Mononuclear cell (primary cell): ENCODE data around the gene CCNH. TPM values are rescaled to one million over a fixed set of nuclear protein-coding genes. Genes with fewer than 3 reads are reported as not detected.

Source experiments
- H3K27me3 ChIP-seq: 2 replicates; pipeline ENCODE4 v1.6.0; 2011; ENCODE audit warnings: low read length, control low read depth; ENCODE audit not compliant: insufficient read depth
- H3K4me1 ChIP-seq: 2 replicates; pipeline ENCODE4 v1.5.1; 2011; ENCODE audit warnings: mild to moderate bottlenecking, low read length, control low read depth; ENCODE audit not compliant: insufficient read depth
- H3K4me3 ChIP-seq: 2 replicates; pipeline ENCODE4 v1.5.1; 2011; ENCODE audit warnings: mild to moderate bottlenecking, low read length, moderate library complexity
- H3K9me3 ChIP-seq: 2 replicates; pipeline ENCODE4 v1.5.1; 2011; ENCODE audit warnings: low read depth, mild to moderate bottlenecking, control low read depth, low read length
- total RNA-seq: library from RNA; depleted of rRNA; stranded (reverse); fragments of >200 nt; gene quantifications from one replicate; pipeline ENCODE4 v1.2.3, GENCODE V29; 2012

The CCNH gene
- total RNA-seq, 1 donor: 436 TPM

- H3K4me1 ChIP-seq: no peaks in the 10 kb centered on the region
- H3K9me3 ChIP-seq: no peaks in the 10 kb centered on the region
- H3K4me3 ChIP-seq: no peak overlapping the region
- H3K27me3 ChIP-seq: no peaks in the 10 kb centered on the region
Measured at GRCh38 chr5:87392170-87392569, 20.6 kb downstream of the CCNH start.

- H3K4me3 ChIP-seq: no peak overlapping the region
- H3K27me3 ChIP-seq: no peaks in the 10 kb centered on the region
- H3K9me3 ChIP-seq: no peaks in the 10 kb centered on the region
- H3K4me1 ChIP-seq: no peaks in the 10 kb centered on the region
Measured at GRCh38 chr5:87390576-87391199, 22.0 kb downstream of the CCNH start.

GRCh38 chr5:87390075-87390474, 22.7 kb downstream of the CCNH start:
- no peaks in the 10 kb centered on the region for H3K27me3 ChIP-seq
- H3K4me1 ChIP-seq: no peaks in the 10 kb centered on the region
- no peaks in the 10 kb centered on the region for H3K9me3 ChIP-seq
- H3K4me3 ChIP-seq: no peak overlapping the region

- Histone ChIP-seq H3K9me3 (no peaks in the 10 kb centered on the region), H3K4me1 (no peaks in the 10 kb centered on the region), H3K4me3 (no peak overlapping the region), H3K27me3 (no peaks in the 10 kb centered on the region)
Measured at GRCh38 chr5:87389296-87390034, 23.3 kb downstream of the CCNH start.

GRCh38 chr5:87388129-87388528, 24.6 kb downstream of the CCNH start:
- no peak overlapping the region for H3K4me3 ChIP-seq
- no peaks in the 10 kb centered on the region for H3K4me1 ChIP-seq

GRCh38 chr5:87385802-87386201, 26.9 kb downstream of the CCNH start:
- H3K4me3 ChIP-seq: no peak overlapping the region
- H3K9me3 ChIP-seq: no peaks in the 10 kb centered on the region
- H3K27me3 ChIP-seq: no peaks in the 10 kb centered on the region
- no peaks in the 10 kb centered on the region for H3K4me1 ChIP-seq

More at GRCh38 chr5:87388129-87388528, 24.6 kb downstream of the CCNH start:
- no peaks in the 10 kb centered on the region for H3K9me3 ChIP-seq
- no peaks in the 10 kb centered on the region for H3K27me3 ChIP-seq

GRCh38 chr5:87383216-87383615, 29.5 kb downstream of the CCNH start:
- Histone ChIP-seq H3K4me3 (no peak overlapping the region), H3K27me3 (no peaks in the 10 kb centered on the region), H3K9me3 (no peaks in the 10 kb centered on the region), H3K4me1 (no peaks in the 10 kb centered on the region)

GRCh38 chr5:87382224-87382623, 30.5 kb downstream of the CCNH start:
- H3K4me3 ChIP-seq: no peak overlapping the region
- H3K4me1 ChIP-seq: no peaks in the 10 kb centered on the region
- no peaks in the 10 kb centered on the region for H3K27me3 ChIP-seq
- H3K9me3 ChIP-seq: no peaks in the 10 kb centered on the region

- no peaks in the 10 kb centered on the region for H3K27me3 ChIP-seq
- H3K4me3 ChIP-seq: no peak overlapping the region
- H3K9me3 ChIP-seq: no peaks in the 10 kb centered on the region
- no peaks in the 10 kb centered on the region for H3K4me1 ChIP-seq
Measured at GRCh38 chr5:87372705-87373104, 40.0 kb downstream of the CCNH start.

- no peak overlapping the region for H3K4me3 ChIP-seq
- H3K9me3 ChIP-seq: no peaks in the 10 kb centered on the region
- H3K4me1 ChIP-seq: no peaks in the 10 kb centered on the region
- H3K27me3 ChIP-seq: no peaks in the 10 kb centered on the region
Measured at GRCh38 chr5:87369431-87369830, 43.3 kb downstream of the CCNH start.

GRCh38 chr5:87368601-87369000, 44.1 kb downstream of the CCNH start:
- no peaks in the 10 kb centered on the region for H3K9me3 ChIP-seq
- H3K4me1 ChIP-seq: no peaks in the 10 kb centered on the region
- no peaks in the 10 kb centered on the region for H3K27me3 ChIP-seq
- no peak overlapping the region for H3K4me3 ChIP-seq

GRCh38 chr5:87367243-87367642, 45.5 kb downstream of the CCNH start:
- H3K4me3 ChIP-seq: no peak overlapping the region
- H3K4me1 ChIP-seq: no peaks in the 10 kb centered on the region
- no peaks in the 10 kb centered on the region for H3K9me3 ChIP-seq
- no peaks in the 10 kb centered on the region for H3K27me3 ChIP-seq

- Histone ChIP-seq H3K9me3 (no peaks in the 10 kb centered on the region), H3K4me1 (peaks cover 4% of the 10 kb centered on the region), H3K4me3 (no peak overlapping the region), H3K27me3 (no peaks in the 10 kb centered on the region)
Measured at GRCh38 chr5:87361536-87362213, 51.1 kb downstream of the CCNH start.

- Histone ChIP-seq H3K27me3 (no peaks in the 10 kb centered on the region), H3K4me1 (peaks cover 4% of the 10 kb centered on the region), H3K4me3 (no peak overlapping the region), H3K9me3 (no peaks in the 10 kb centered on the region)
Measured at GRCh38 chr5:87361031-87361445, 51.7 kb downstream of the CCNH start.

- Histone ChIP-seq H3K9me3 (no peaks in the 10 kb centered on the region), H3K27me3 (no peaks in the 10 kb centered on the region), H3K4me1 (peaks cover 4% of the 10 kb centered on the region), H3K4me3 (no peak overlapping the region)
Measured at GRCh38 chr5:87360132-87360531, 52.6 kb downstream of the CCNH start.
